ENCODE results near the gene LYPLAL1. TPM values are rescaled to one million over a fixed set of nuclear protein-coding genes. Genes with fewer than 3 reads are reported as not detected.

Gene LYPLAL1
- total and polyA plus RNA-seq, 2 of the 8 experiments (the other 6 are each of a cell fraction or from before 2014, with no cell fraction given): 6.3 to 23.8 TPM

DNA sequence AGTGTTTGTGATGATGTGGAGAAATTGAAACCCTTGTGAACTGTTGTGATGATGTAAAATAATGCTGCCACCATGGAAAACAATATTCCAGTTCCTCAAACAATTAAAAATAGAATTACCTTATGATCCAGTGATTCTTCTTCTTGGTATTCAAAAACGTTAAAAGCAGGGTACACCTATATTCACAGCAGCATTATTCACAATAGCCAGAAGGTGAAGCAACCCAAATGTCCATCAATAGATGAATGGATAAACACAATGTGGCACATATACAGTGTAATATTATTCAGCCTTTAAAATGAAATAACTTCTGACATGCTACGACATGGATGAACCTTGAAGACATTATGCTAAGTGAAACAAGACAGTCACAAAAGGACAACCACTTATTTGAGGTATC, 59.2 kb downstream of the LYPLAL1 start:
- Histone ChIP-seq H3K79me2 (ENCODE audit: control insufficient read depth in 1 of 2, insufficient read depth in 2 of 2, low read length in 2 of 2) (no peaks in the 10 kb centered on the region), H2BK15ac (ENCODE audit: low read length) (no peak overlapping the region), H3K4me3 (ENCODE audit: extremely low read depth in 1 of 4, insufficient read depth in 2 of 4, low read depth in 3 of 4, low read length in 4 of 4) (no peak overlapping the region), H3K36me3 (ENCODE audit: control insufficient read depth in 2 of 4, insufficient read depth in 4 of 4, low read length in 3 of 4) (no peaks in the 10 kb centered on the region), H4K5ac (ENCODE audit: insufficient read length, low read depth, low read length) (no peak overlapping the region), H3K23ac (ENCODE audit: insufficient read length) (no peak overlapping the region), H2BK5ac (ENCODE audit: low read depth, low read length) (no peak overlapping the region), H3K56ac (replicated peaks; ENCODE audit: insufficient read length, low read depth, low read length) (no peak overlapping the region), H3K18ac (ENCODE audit: extremely low read depth, low read length) (no peak overlapping the region), H3K9me3 (ENCODE audit: insufficient read depth in 2 of 2, low read depth in 1 of 2, low read length in 1 of 2) (no peaks in the 10 kb centered on the region), H3K79me1 (ENCODE audit: low read depth, low read length) (no peaks in the 10 kb centered on the region), H4K20me1 (replicated peaks in 1 of 2; ENCODE audit: control insufficient read depth in 1 of 2, insufficient read depth in 2 of 2, low read length in 2 of 2) (no peaks in the 10 kb centered on the region), H2BK120ac (replicated peaks; ENCODE audit: low read depth, low read length) (no peak overlapping the region), H4K91ac (replicated peaks; ENCODE audit: insufficient read length, low read length) (no peak overlapping the region), H3K14ac (ENCODE audit: insufficient read length) (no peak overlapping the region), H3K9ac (replicated peaks in 1 of 4; ENCODE audit: extremely low read depth in 1 of 4, low read depth in 3 of 4, low read length in 3 of 4) (no peak overlapping the region), H2BK20ac (ENCODE audit: low read length) (no peak overlapping the region), H3K4ac (replicated peaks; ENCODE audit: insufficient read length, low read depth, low read length) (no peak overlapping the region), H2AFZ (ENCODE audit: low read length) (no peak overlapping the region), H3K27me3 (replicated peaks in 1 of 4; ENCODE audit: control insufficient read depth in 3 of 4, extremely low read depth in 1 of 4, insufficient read depth in 3 of 4, low read length in 3 of 4) (no peaks in the 10 kb centered on the region), H3K4me2 (ENCODE audit: insufficient read depth in 1 of 2, low read depth in 2 of 2, low read length in 2 of 2) (no peak overlapping the region), H3K4me1 (replicated peaks in 1 of 4; ENCODE audit: control insufficient read depth in 3 of 4, insufficient read depth in 4 of 4, low read length in 3 of 4) (no peaks in the 10 kb centered on the region), H3K23me2 (ENCODE audit: low read depth, low read length) (no peaks in the 10 kb centered on the region), H2AK5ac (ENCODE audit: low read depth, low read length) (no peak overlapping the region), H2BK12ac (ENCODE audit: low read depth, low read length) (no peak overlapping the region), H4K8ac (ENCODE audit: extremely low read depth, insufficient read depth, low read length) (no peak overlapping the region), H3K27ac (ENCODE audit: low read depth, low read length) (no peak overlapping the region)
- ChIA-PET POLR2A (ENCODE audit: partially characterized antibody) (no interaction called here), CTCF (ENCODE audit: partially characterized antibody) (interaction anchor here (1.3 kb wide), 1 partner anchor 29 kb away, joined by 3 read pairs; no protein-coding TSS in a partner anchor)
- TF ChIP-seq FOSL1 (IDR thresholded peaks at IDR 0.05; ENCODE audit: insufficient read depth, low read depth, low read length): no peak
- no peak for DNase-seq (ENCODE audit: low read depth in 1 of 2, low spot score in 2 of 2)
- WGBS, 2 experiments (ENCODE audit: extremely low coverage in 1 of 2, insufficient coverage in 1 of 2, insufficient read length in 1 of 2, insufficient replicate concordance in 2 of 2, low coverage in 1 of 2, low lambda C conversion rate in 2 of 2, missing lambda C conversion rate in 1 of 2): 80% methylated on average over 2 of the region's 2 CpGs; no CpG with 5 or more reads in 1 of the 2 experiments
- FAIRE-seq: no peak

All from H1 (cell line).